A549 (cell line): ENCODE measurements around the gene EPS8.

Experiments used
- BCL3 ChIP-seq: fragments of >200 bp; sonication (Bioruptor Twin); formaldehyde crosslinking; IDR thresholded peaks from 3 replicates; pipeline ENCODE4 v1.6.1; 2016
- BHLHE40 ChIP-seq: IDR thresholded peaks from 2 replicates; pipeline ENCODE4 v1.6.1; 2012; ENCODE audit warnings: low read depth, low read length, inconsistent platforms
- CTCF ChIP-seq: fragments of >200 bp; sonication (Bioruptor Twin); formaldehyde crosslinking; IDR thresholded peaks from 3 replicates; pipeline ENCODE4 v1.5.1; 2016
- EP300 ChIP-seq, 2 experiments: fragments of >200 bp; sonication (Bioruptor Twin); formaldehyde crosslinking; IDR thresholded peaks; 2 replicates in 1 of 2; 3 replicates in 1 of 2; pipeline ENCODE4 v1.6.1; 2016 to 2017
- HDAC2 ChIP-seq: fragments of 200-600 bp; sonication (generic); IDR thresholded peaks from 2 replicates; pipeline ENCODE4 v1.6.1; 2016
- HES2 ChIP-seq: fragments of >200 bp; sonication (Bioruptor Twin); formaldehyde crosslinking; IDR thresholded peaks from 2 replicates; pipeline ENCODE4 v1.6.1; 2016
- JUN ChIP-seq, 2 experiments: fragments of >200 bp; sonication (Bioruptor Twin); formaldehyde crosslinking; IDR thresholded peaks; 2 replicates in 1 of 2; 3 replicates in 1 of 2; pipeline ENCODE4 v1.6.1; 2016 to 2017
- JUNB ChIP-seq: fragments of >200 bp; sonication (Bioruptor Twin); formaldehyde crosslinking; IDR thresholded peaks from 2 replicates; pipeline ENCODE4 v1.6.1; 2016
- MAX ChIP-seq: IDR thresholded peaks from 2 replicates; pipeline ENCODE4 v1.6.1; 2012
- POLR2A ChIP-seq: IDR thresholded peaks from 2 replicates; pipeline ENCODE4 v1.6.1; 2012; ENCODE audit warnings: mild to moderate bottlenecking, low read length
- RAD21 ChIP-seq, 2 experiments: fragments of >200 bp in 1 of 2; sonication (Bioruptor Twin) in 1 of 2; formaldehyde crosslinking in 1 of 2; IDR thresholded peaks in 1 of 2; conservative IDR thresholded peaks in 1 of 2; 2 replicates in 1 of 2; 3 replicates in 1 of 2; pipeline ENCODE4 v1.6.1; 2012 to 2018; ENCODE audit warnings: inconsistent platforms in 1 of 2
- RFX5 ChIP-seq: fragments of 450-650 bp; IDR thresholded peaks from 2 replicates; pipeline ENCODE4 v1.7.1; 2014; ENCODE audit warnings: antibody characterized with exemption, mild to moderate bottlenecking, moderate library complexity
- TF ChIP-seq, protein P1 (sequence below): fragments of 150-350 bp; IDR thresholded peaks from 2 replicates; pipeline ENCODE4 v1.6.1; 2014; ENCODE audit warnings: low read depth, mild to moderate bottlenecking, low read length

DNA sequence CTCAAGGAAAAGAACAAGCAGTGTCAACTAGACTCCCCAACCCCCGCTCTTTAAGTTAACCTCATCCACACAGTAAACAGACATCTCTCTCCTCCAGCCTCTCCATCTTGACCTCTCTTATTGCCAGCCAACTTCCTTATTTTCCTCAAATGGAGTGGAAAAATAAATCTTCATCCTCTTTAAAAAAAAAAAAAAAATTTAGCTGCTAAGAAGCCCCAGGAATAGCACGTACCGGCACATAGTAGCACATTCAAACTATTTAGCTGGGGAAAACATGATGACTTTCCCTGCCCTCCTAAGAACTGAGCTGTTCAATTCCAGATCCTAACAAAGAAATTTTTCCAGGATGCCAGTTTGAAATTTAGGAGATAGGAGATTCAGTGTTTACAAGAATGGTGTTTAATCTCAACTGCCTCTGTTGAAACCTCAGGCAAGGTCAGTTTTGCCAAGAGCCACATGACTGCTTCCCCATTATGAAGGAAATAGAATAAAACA is 90.8 kb downstream of the EPS8 start:
- TF ChIP-seq BHLHE40 (no peak), JUN (IDR thresholded peaks at IDR 0.05) (no peak), HDAC2 (no peak), MAX (no peak), CTCF (no peak), BCL3 (no peak), RFX5 (no peak), HES2 (no peak), POLR2A (no peak), JUNB (no peak), EP300 (IDR thresholded peaks at IDR 0.05) (no peak), RAD21 (conservative IDR thresholded peaks at IDR 0.05 in 1 of 2, IDR thresholded peaks at IDR 0.05 in 1 of 2) (no peak)
- TF ChIP-seq, protein P1, sequence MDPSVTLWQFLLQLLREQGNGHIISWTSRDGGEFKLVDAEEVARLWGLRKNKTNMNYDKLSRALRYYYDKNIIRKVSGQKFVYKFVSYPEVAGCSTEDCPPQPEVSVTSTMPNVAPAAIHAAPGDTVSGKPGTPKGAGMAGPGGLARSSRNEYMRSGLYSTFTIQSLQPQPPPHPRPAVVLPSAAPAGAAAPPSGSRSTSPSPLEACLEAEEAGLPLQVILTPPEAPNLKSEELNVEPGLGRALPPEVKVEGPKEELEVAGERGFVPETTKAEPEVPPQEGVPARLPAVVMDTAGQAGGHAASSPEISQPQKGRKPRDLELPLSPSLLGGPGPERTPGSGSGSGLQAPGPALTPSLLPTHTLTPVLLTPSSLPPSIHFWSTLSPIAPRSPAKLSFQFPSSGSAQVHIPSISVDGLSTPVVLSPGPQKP, result no peak
